Esophagus squamous epithelium (tissue), 5 donors: ENCODE measurements around the gene PLCB2. TPM values are rescaled to one million over a fixed set of nuclear protein-coding genes. Genes with fewer than 3 reads are reported as not detected.

Experiments
- DNase-seq: peaks from one replicate; lab custom pipeline; 2025; lab: John Stamatoyannopoulos, UW
- H3K27ac ChIP-seq, 4 donors: fragments of 200-600 bp; sonication (generic); one replicate each; pipeline ENCODE4 v1.5.1; 2016 to 2019; ENCODE audit warnings: mild to moderate bottlenecking in 1 of 4
- H3K27me3 ChIP-seq, 4 donors: fragments of 200-600 bp; sonication (generic); 1 replicate in 3 of 4; 2 replicates in 1 of 4; pipeline versions ENCODE4 v1.5.1 to v1.6.0; 2017 to 2021; ENCODE audit warnings: antibody characterized with exemption in 1 of 4
- H3K36me3 ChIP-seq, 3 donors: fragments of 200-600 bp; sonication (generic); one replicate each; pipeline ENCODE4 v1.5.1; 2016 to 2019
- H3K4me1 ChIP-seq, 3 donors: fragments of 200-600 bp; sonication (generic); one replicate each; pipeline ENCODE4 v1.5.1; 2017 to 2019
- H3K4me3 ChIP-seq, 4 donors: fragments of 200-600 bp; sonication (generic); 1 replicate in 3 of 4; 2 replicates in 1 of 4; pipeline ENCODE4 v1.5.1; 2016 to 2019; ENCODE audit warnings: mild to moderate bottlenecking in 2 of 4, moderate library complexity in 1 of 4
- H3K9me3 ChIP-seq, 3 donors: fragments of 200-600 bp; sonication (generic); one replicate each; pipeline ENCODE4 v1.5.1; 2016 to 2019
- CTCF ChIP-seq, 6 experiments: fragments of 450-650 bp in 4 of 6; fragments of 200-600 bp in 2 of 6; sonication (generic) in 2 of 6; IDR thresholded peaks; one replicate each; pipeline ENCODE4 v1.5.1; 2016 to 2019; ENCODE audit warnings: antibody characterized with exemption in 6 of 6, mild to moderate bottlenecking in 4 of 6, moderate library complexity in 4 of 6
- POLR2A ChIP-seq, 4 donors: fragments of 450-650 bp; IDR thresholded peaks; one replicate each; pipeline ENCODE4 v1.6.1; 2017; ENCODE audit warnings: antibody characterized with exemption in 4 of 4, mild to moderate bottlenecking in 4 of 4, moderate library complexity in 3 of 4
- WGBS, 2 donors: methylation state at CpG; one replicate each; pipeline ENCODE4 v1.1.5; 2018; 5-methylcytosine and 5-hydroxymethylcytosine counted together
- intact Hi-C: fragments of 100-400 bp; cut with DNase I; formaldehyde crosslinking; loops from one replicate; pipeline ENCODE4 v1.15.0; 2022
- total RNA-seq, 4 donors: library from RNA; depleted of rRNA; stranded (reverse); fragments of >200 nt; gene quantifications; one replicate each; pipeline ENCODE4 v1.1.0, GENCODE V29; 2016
- donor health status: DM: yes; HTN: yes; CAD: no.

The PLCB2 gene
- total RNA-seq, 4 donors from 2014 or later = 6.1 to 15.9 (median 10.4) TPM

- H3K4me1 ChIP-seq = peaks cover 0 to 4% (median 0%) of the 10 kb centered on the region in 3 donors
- intact Hi-C loops = no loop called here
- no peaks in the 10 kb centered on the region for H3K36me3 ChIP-seq
- TF ChIP-seq CTCF (IDR thresholded peaks at IDR 0.05) (no peak), POLR2A (IDR thresholded peaks at IDR 0.05) (no peak)
- WGBS, 2 donors = 76 to 95% methylated on average over 2 of the region's 4 CpGs
- H3K27ac ChIP-seq = no peak overlapping the region
- H3K9me3 ChIP-seq = peaks cover 0 to 4% (median 2%) of the 10 kb centered on the region in 3 donors
- DNase-seq = no peak
- H3K4me3 ChIP-seq = no peak overlapping the region
- H3K27me3 ChIP-seq = peaks cover 0 to 46% (median 0%) of the 10 kb centered on the region in 4 donors
Observed at GRCh38 chr15:40305281-40305680, 2.5 kb downstream of the PLCB2 start.

DNA sequence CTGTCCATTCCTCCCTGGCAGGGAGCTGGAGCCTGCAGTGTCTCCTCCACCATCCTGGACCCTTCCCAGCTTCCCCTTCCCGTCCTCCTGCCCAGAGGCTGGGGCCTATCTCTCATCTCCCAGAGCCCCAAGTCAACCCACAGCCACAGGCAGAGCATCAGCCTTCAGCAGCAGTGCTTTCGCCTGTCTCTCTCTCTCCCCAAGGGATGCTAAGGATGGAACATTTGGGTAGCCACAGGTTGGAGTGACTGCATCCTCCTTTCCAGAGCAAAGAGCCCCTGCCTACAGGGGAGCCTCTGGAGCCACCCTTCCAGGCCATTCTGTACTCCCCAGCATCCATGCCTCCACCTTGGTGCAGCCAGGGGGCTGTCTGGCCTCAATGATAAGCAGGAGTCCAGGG lies 4.2 kb downstream of the PLCB2 start:
- intact Hi-C loops = no loop called here
- no peak overlapping the region for H3K27ac ChIP-seq
- H3K4me3 ChIP-seq = no peak overlapping the region
- H3K9me3 ChIP-seq = peaks cover 0 to 11% (median 7%) of the 10 kb centered on the region in 3 donors
- DNase-seq = no peak
- 85 to 86% methylated on average over 1 to 2 of the region's 2 CpGs for WGBS, 2 donors
- TF ChIP-seq POLR2A (IDR thresholded peaks at IDR 0.05) (no peak), CTCF (IDR thresholded peaks at IDR 0.05) (no peak)
- no peaks in the 10 kb centered on the region for H3K4me1 ChIP-seq
- peaks cover 0 to 32% (median 0%) of the 10 kb centered on the region in 4 donors for H3K27me3 ChIP-seq
- H3K36me3 ChIP-seq = no peaks in the 10 kb centered on the region

GRCh38 chr15:40302981-40303380 lies 4.8 kb downstream of the PLCB2 start:
- TF ChIP-seq POLR2A (IDR thresholded peaks at IDR 0.05) (no peak), CTCF (IDR thresholded peaks at IDR 0.05) (no peak)
- WGBS, 2 donors = 69 to 72% methylated on average over 5 to 9 of the region's 11 CpGs
- Histone ChIP-seq H3K9me3 (peaks cover 0 to 11% (median 7%) of the 10 kb centered on the region in 3 donors), H3K36me3 (no peaks in the 10 kb centered on the region), H3K4me1 (no peaks in the 10 kb centered on the region), H3K4me3 (no peak overlapping the region), H3K27me3 (peaks cover 0 to 26% (median 0%) of the 10 kb centered on the region in 4 donors), H3K27ac (no peak overlapping the region)
- intact Hi-C loops = no loop called here
- no peak for DNase-seq

- no peak for DNase-seq
- TF ChIP-seq CTCF (IDR thresholded peaks at IDR 0.05) (no peak), POLR2A (IDR thresholded peaks at IDR 0.05) (no peak)
- H3K27ac ChIP-seq = no peak overlapping the region
- no peaks in the 10 kb centered on the region for H3K36me3 ChIP-seq
- peaks cover 0 to 11% (median 7%) of the 10 kb centered on the region in 3 donors for H3K9me3 ChIP-seq
- WGBS, 2 donors = 88% methylated on average over 4 of the region's 19 CpGs; no CpG with 5 or more reads in 1 of the 2 donors
- H3K27me3 ChIP-seq = peaks cover 0 to 20% (median 0%) of the 10 kb centered on the region in 4 donors
- H3K4me3 ChIP-seq = no peak overlapping the region
- no peaks in the 10 kb centered on the region for H3K4me1 ChIP-seq
- intact Hi-C loops = no loop called here
Observed at GRCh38 chr15:40302288-40302886, 5.3 kb downstream of the PLCB2 start.

DNA sequence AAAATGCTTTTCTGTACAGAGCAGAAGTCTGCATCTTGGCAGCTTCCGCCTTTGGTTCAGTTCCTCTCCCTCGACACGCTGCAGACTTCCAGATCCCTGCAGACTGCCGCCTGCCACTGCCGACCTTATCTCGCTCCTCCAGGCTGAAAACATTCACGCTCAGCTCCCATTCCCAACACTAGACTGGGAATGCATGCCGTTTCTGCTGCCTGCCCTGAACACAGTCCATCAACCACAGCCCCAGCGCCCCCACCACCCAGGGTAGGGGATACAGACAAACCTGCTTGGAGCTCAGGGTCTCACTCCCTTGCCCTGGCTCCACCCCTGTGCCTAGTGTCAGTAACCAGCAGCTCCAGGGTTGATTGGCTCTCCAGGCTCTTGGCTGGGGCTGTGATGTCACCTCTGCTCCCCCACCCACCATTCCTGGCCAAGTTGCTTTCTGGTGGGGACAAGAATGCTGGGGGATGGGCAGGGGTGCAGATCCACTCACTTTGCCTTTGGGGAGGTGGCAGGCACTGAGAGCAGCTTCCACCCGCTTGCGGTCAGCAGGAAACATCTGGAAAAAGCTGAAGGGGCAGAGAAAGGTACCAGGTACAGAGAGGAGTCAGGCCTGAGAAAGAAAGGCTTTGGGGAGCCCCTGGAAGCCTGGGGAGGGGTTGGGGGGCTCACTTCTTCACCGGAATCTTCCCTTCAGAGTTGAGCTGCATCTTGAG lies 6.1 kb downstream of the PLCB2 start:
- Histone ChIP-seq H3K27me3 (peaks cover 0 to 15% (median 0%) of the 10 kb centered on the region in 4 donors), H3K9me3 (peaks cover 0 to 11% (median 7%) of the 10 kb centered on the region in 3 donors), H3K4me3 (no peak overlapping the region), H3K4me1 (peaks cover 0 to 2% (median 0%) of the 10 kb centered on the region in 3 donors), H3K36me3 (no peaks in the 10 kb centered on the region), H3K27ac (no peak overlapping the region)
- no peak for TF ChIP-seq CTCF (IDR thresholded peaks at IDR 0.05)
- no peak for TF ChIP-seq POLR2A (IDR thresholded peaks at IDR 0.05)
- intact Hi-C loops = no loop called here
- DNase-seq = no peak
- 59% methylated on average over 6 to 10 of the region's 12 CpGs for WGBS, 2 donors
